ENCODE data around the gene DPH1.

Gene DPH1

GRCh38 chr17:2049333-2050299 lies 19.7 kb downstream of the DPH1 start:
- DNase-seq, result peak in 54 of 58 donors; percentile 34 to 83 (median 66)

- DNase-seq, result peak in 48 of 58 donors; percentile 23 to 77 (median 60)
Observed at GRCh38 chr17:2050300-2051060, 20.5 kb downstream of the DPH1 start.

- peak in 19 of 58 donors; percentile 11 to 64 (median 37) for DNase-seq
Observed at GRCh38 chr17:2051061-2051932, 21.3 kb downstream of the DPH1 start.

- no peak for DNase-seq
Observed at GRCh38 chr17:2051933-2052559, 22.1 kb downstream of the DPH1 start.

- DNase-seq, result peak in 51 of 58 donors; percentile 28 to 85 (median 61)
Observed at GRCh38 chr17:2053380-2054261, 23.7 kb downstream of the DPH1 start.

- DNase-seq, result peak in 1 of 58 donors; percentile 50
Observed at GRCh38 chr17:2054262-2054511, 24.2 kb downstream of the DPH1 start.

- peak in 45 of 58 donors; percentile 15 to 68 (median 41) for DNase-seq
Observed at GRCh38 chr17:2054512-2055291, 24.7 kb downstream of the DPH1 start, which contains the start of gene HIC1. Gene HIC1, plus strand, starts transcription at chr17:2055103. Its CDS starts 1,588 bp downstream, at chr17:2056691.

- DNase-seq, result no peak
Observed at GRCh38 chr17:2055292-2056205, 25.6 kb downstream of the DPH1 start.

- DNase-seq, result no peak
Observed at GRCh38 chr17:2056206-2057174, 26.5 kb downstream of the DPH1 start.

- no peak for DNase-seq
Observed at GRCh38 chr17:2057175-2057759, 27.3 kb downstream of the DPH1 start.

GRCh38 chr17:2057760-2058585 lies 28.0 kb downstream of the DPH1 start:
- no peak for DNase-seq

GRCh38 chr17:2058586-2059546 lies 28.9 kb downstream of the DPH1 start:
- DNase-seq, result peak in 14 of 58 donors; percentile 5 to 46 (median 19)

- no peak for DNase-seq
Observed at GRCh38 chr17:2059547-2060384, 29.8 kb downstream of the DPH1 start.
